ENCODE data around the gene SORCS2.

- TF ChIP-seq CTCF (conservative IDR thresholded peaks at IDR 0.05; ENCODE audit: low read depth, low read length), result no peak
- TF ChIP-seq EZH2 (IDR thresholded peaks at IDR 0.05; ENCODE audit: borderline replicate concordance, low read depth, low read length, poor library complexity, severe bottlenecking), result no peak
Observed at GRCh38 chr4:7348946-7349900, 156.9 kb downstream of the SORCS2 start.

Data from A673 (cell line).